GM12874 (cell line): ENCODE results near the gene KIAA2012.

Experiments used
- CTCF ChIP-seq: IDR thresholded peaks from 2 replicates; pipeline ENCODE4 v1.5.1; 2011; ENCODE audit warnings: low read depth, mild to moderate bottlenecking, control low read depth, low read length, moderate library complexity; ENCODE audit not compliant: insufficient read depth

Gene KIAA2012

GRCh38 chr2:202141329-202141947, 68.4 kb downstream of the KIAA2012 start:
- TF ChIP-seq CTCF: no peak

- TF ChIP-seq CTCF: no peak
Measured at GRCh38 chr2:202142540-202142939, 69.5 kb downstream of the KIAA2012 start.

- no peak for TF ChIP-seq CTCF
Measured at GRCh38 chr2:202147775-202148174, 74.7 kb downstream of the KIAA2012 start.

GRCh38 chr2:202148515-202149154, 75.6 kb downstream of the KIAA2012 start:
- no peak for TF ChIP-seq CTCF

- TF ChIP-seq CTCF: no peak
Measured at GRCh38 chr2:202149155-202149762, 76.2 kb downstream of the KIAA2012 start.

GRCh38 chr2:202149936-202150335, 76.9 kb downstream of the KIAA2012 start:
- no peak for TF ChIP-seq CTCF

- TF ChIP-seq CTCF: no peak
Measured at GRCh38 chr2:202152104-202152715, 79.2 kb downstream of the KIAA2012 start.
